ENCODE data around the gene CDSN. TPM values are rescaled to one million over a fixed set of nuclear protein-coding genes. Genes with fewer than 3 reads are reported as not detected.

The CDSN gene
- total RNA-seq, 1 experiment from 2014 or later, result 0.16 TPM

DNA sequence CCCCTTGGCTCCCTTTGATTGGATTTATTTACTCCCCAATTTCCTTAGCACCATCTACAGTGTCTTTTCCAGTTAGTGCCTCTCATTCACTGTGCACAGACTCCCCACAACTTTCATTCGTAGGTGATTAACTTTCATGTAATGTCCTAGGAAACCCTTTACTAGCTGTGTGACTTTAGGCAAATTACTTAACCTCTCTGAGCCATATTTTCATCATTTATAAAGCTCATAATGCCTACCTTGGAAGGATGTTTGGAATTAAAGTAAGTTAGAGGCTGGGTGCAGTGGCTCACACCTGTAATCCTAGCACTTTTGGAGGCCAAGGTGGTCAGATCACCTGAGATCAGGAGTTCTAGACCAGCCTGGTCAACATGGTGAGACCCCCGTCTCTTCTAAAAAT is 28.0 kb downstream of the CDSN start:
- no TSS peak for BruUV-seq (replicated peaks)
- Mint-ChIP-seq H3K4me3 (ENCODE audit: unreplicated experiment) (no peak overlapping the region), H3K4me1 (ENCODE audit: insufficient read depth, unreplicated experiment) (peaks cover 21% of the 10 kb centered on the region), H3K9me3 (ENCODE audit: unreplicated experiment) (no peaks in the 10 kb centered on the region), H3K27me3 (ENCODE audit: insufficient read depth, unreplicated experiment) (no peaks in the 10 kb centered on the region), H3K36me3 (ENCODE audit: insufficient read depth, unreplicated experiment) (peaks cover 5% of the 10 kb centered on the region), H3K27ac (ENCODE audit: low read depth, unreplicated experiment) (no peak overlapping the region)
- intact Hi-C loops (cut with micrococcal nuclease), result no loop called here
- POLR2A ChIA-PET, result interaction anchor here (0.6 kb wide), 1 partner anchor 185 kb away, joined by 3 read pairs; no protein-coding TSS in a partner anchor
- CTCF ChIA-PET, result interaction anchor here (0.8 to 4.8 kb wide), 7 partner anchors 10 to 270 kb away, joined by 3 to 29 read pairs (median 7); partner anchors contain the start of gene VARS2
- DNase-seq (ENCODE audit: unreplicated experiment), result no peak
- TF ChIP-seq, protein P1, sequence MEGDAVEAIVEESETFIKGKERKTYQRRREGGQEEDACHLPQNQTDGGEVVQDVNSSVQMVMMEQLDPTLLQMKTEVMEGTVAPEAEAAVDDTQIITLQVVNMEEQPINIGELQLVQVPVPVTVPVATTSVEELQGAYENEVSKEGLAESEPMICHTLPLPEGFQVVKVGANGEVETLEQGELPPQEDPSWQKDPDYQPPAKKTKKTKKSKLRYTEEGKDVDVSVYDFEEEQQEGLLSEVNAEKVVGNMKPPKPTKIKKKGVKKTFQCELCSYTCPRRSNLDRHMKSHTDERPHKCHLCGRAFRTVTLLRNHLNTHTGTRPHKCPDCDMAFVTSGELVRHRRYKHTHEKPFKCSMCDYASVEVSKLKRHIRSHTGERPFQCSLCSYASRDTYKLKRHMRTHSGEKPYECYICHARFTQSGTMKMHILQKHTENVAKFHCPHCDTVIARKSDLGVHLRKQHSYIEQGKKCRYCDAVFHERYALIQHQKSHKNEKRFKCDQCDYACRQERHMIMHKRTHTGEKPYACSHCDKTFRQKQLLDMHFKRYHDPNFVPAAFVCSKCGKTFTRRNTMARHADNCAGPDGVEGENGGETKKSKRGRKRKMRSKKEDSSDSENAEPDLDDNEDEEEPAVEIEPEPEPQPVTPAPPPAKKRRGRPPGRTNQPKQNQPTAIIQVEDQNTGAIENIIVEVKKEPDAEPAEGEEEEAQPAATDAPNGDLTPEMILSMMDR (IDR thresholded peaks at IDR 0.05; ENCODE audit: unreplicated experiment), result no peak

DNA sequence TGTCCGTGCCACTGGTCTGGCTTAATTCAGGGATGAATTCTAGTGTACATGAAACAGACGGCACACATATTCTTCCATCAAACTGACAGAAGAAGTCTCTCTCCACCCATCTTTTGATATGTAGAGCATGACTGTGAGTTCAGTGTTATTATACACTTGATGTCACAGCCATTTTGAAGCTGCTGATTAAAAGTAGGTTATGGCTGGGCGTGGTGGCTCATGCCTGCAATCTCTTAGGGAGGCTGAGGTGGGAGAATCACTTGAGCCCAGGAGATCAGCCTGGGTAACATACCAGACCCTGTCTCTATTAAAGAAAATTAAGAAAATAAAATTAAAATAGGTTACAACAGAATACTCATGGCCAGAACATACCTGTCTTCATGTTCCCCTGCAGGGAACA is 28.6 kb downstream of the CDSN start:
- peaks cover 5% of the 10 kb centered on the region for H3K36me3 Mint-ChIP-seq (ENCODE audit: insufficient read depth, unreplicated experiment)
- no peak overlapping the region for H3K27ac Mint-ChIP-seq (ENCODE audit: low read depth, unreplicated experiment)
- DNase-seq (ENCODE audit: unreplicated experiment), result no peak
- intact Hi-C loops (cut with micrococcal nuclease), result no loop called here
- peaks cover 27% of the 10 kb centered on the region for H3K4me1 Mint-ChIP-seq (ENCODE audit: insufficient read depth, unreplicated experiment)
- TF ChIP-seq, protein P1 (IDR thresholded peaks at IDR 0.05; ENCODE audit: unreplicated experiment), result no peak
- POLR2A ChIA-PET, result interaction anchor here (0.9 to 1.4 kb wide), 2 partner anchors 11 to 510 kb away, joined by 3 read pairs; no protein-coding TSS in a partner anchor
- H3K27me3 Mint-ChIP-seq (ENCODE audit: insufficient read depth, unreplicated experiment), result no peaks in the 10 kb centered on the region
- H3K4me3 Mint-ChIP-seq (ENCODE audit: unreplicated experiment), result no peak overlapping the region
- CTCF ChIA-PET, result interaction anchor here (1.0 to 4.8 kb wide), 4 partner anchors 11 to 270 kb away, joined by 3 to 29 read pairs (median 6); partner anchors contain the start of gene VARS2
- BruUV-seq (replicated peaks), result no TSS peak
- H3K9me3 Mint-ChIP-seq (ENCODE audit: unreplicated experiment), result no peaks in the 10 kb centered on the region

DNA sequence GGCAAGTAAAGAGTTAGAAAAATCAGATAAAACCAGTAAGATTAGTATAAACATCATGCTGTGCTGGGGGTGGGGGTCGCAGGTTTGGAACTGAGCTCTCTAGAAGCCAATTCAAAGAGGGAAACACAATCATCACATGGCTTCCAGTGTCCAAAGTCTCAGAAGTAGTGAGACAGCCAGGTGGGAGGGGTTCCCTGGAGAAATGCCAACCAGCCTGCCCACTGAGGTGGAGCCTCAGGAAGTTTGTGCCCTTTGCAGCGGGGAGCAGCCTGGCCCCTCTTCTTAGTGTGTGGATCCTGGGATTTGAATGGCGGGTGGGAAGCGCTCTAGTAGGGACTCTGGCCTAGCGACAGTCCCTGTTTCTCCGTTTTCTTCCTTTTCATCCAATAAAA is 29.3 kb downstream of the CDSN start:
- H3K4me1 Mint-ChIP-seq (ENCODE audit: insufficient read depth, unreplicated experiment), result peaks cover 30% of the 10 kb centered on the region
- no peak overlapping the region for H3K27ac Mint-ChIP-seq (ENCODE audit: low read depth, unreplicated experiment)
- H3K27me3 Mint-ChIP-seq (ENCODE audit: insufficient read depth, unreplicated experiment), result no peaks in the 10 kb centered on the region
- intact Hi-C loops (cut with micrococcal nuclease), result no loop called here
- no peak overlapping the region for H3K4me3 Mint-ChIP-seq (ENCODE audit: unreplicated experiment)
- TF ChIP-seq, protein P1 (IDR thresholded peaks at IDR 0.05; ENCODE audit: unreplicated experiment), result no peak
- H3K9me3 Mint-ChIP-seq (ENCODE audit: unreplicated experiment), result no peaks in the 10 kb centered on the region
- DNase-seq (ENCODE audit: unreplicated experiment), result no peak
- ChIA-PET POLR2A (interaction anchor here (0.9 to 1.4 kb wide), 2 partner anchors 11 to 511 kb away, joined by 3 read pairs; no protein-coding TSS in a partner anchor), CTCF (interaction anchor here (0.5 to 4.8 kb wide), 5 partner anchors 11 to 471 kb away, joined by 3 to 29 read pairs (median 4); partner anchors contain the start of genes C6orf15, PSORS1C1 and VARS2)
- peaks cover 5% of the 10 kb centered on the region for H3K36me3 Mint-ChIP-seq (ENCODE audit: insufficient read depth, unreplicated experiment)
- BruUV-seq (replicated peaks), result no TSS peak

DNA sequence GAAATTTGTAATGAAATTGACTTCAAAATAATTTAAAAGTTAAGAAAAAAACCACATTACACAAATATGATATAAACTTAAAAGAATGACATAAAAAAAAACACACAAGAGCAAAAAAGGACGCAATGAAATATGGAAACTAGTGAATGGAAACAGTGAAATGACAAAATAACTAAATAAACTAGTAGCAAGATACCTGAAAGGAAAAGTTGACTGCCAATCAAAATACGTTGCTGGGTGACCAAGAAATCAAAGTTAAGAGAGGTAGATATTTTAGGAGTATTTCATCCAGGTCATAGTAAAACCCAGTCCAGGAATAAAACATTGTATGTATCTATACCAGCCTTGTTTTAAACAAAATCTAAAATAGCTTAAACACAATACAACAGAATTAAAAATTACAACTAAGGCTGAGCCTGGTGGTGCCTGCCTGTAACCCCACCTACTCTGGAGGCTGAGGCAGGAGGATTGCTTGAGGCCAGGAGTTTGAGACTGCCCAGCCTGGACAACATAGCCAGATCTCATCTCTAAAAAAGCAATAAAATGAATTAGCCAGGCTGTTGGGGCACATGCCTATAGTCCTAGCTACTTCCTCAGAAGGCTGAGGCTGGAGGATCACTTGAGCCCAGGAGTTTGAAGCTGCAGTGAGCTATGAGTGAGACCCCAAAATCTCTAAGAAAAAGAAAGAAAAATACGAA is 29.8 kb downstream of the CDSN start:
- TF ChIP-seq, protein P1 (IDR thresholded peaks at IDR 0.05; ENCODE audit: unreplicated experiment), result no peak
- Mint-ChIP-seq H3K36me3 (ENCODE audit: insufficient read depth, unreplicated experiment) (peaks cover 5% of the 10 kb centered on the region), H3K27ac (ENCODE audit: low read depth, unreplicated experiment) (no peak overlapping the region), H3K9me3 (ENCODE audit: unreplicated experiment) (no peaks in the 10 kb centered on the region), H3K27me3 (ENCODE audit: insufficient read depth, unreplicated experiment) (no peaks in the 10 kb centered on the region), H3K4me3 (ENCODE audit: unreplicated experiment) (no peak overlapping the region), H3K4me1 (ENCODE audit: insufficient read depth, unreplicated experiment) (peaks cover 30% of the 10 kb centered on the region)
- no TSS peak for BruUV-seq (replicated peaks)
- ChIA-PET POLR2A (interaction anchor here (1.4 kb wide), 1 partner anchor 12 kb away, joined by 3 read pairs; no protein-coding TSS in a partner anchor), CTCF (interaction anchor here (0.5 to 4.8 kb wide), 7 partner anchors 10 to 470 kb away, joined by 3 to 43 read pairs (median 4); partner anchors contain the start of genes C6orf15, PSORS1C1 and VARS2)
- no peak for DNase-seq (ENCODE audit: unreplicated experiment)
- intact Hi-C loops (cut with micrococcal nuclease), result no loop called here

Data from MCF 10A (cell line).